Measurements from ENCODE around the gene CDC7. TPM values are rescaled to one million over a fixed set of nuclear protein-coding genes. Genes with fewer than 3 reads are reported as not detected.
A peak's percentile ranks its signal among the peaks of the same experiment; 100 is the strongest.

Gene CDC7
- total and polyA plus RNA-seq, 9 of the 15 experiments (the other 6 are each of a cell fraction or from before 2014, with no cell fraction given) = 22.3 to 66.8 (median 44.2) TPM

DNA sequence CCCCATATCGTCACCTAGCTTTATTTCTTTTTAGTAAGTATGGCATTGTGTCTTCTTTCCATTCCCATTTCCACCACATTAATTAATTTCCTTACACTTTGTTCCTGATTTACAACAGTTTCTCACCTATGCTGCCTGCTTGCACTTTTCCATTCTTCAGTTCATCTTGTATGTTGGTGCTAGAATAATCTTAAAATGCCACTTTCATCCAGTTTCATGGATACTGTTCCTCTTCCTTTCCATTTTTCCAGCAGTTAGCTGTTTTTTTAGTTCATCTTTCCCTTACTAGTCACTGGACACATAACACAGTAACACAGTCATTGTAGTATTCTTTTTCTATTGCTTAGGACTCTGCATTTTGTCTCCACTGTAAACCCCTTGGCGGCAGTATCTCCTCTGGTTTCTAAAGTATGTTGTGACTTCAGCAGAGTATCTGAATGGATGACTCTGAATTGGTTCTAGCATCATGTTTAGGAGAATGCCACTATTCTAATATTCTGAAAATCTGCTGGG lies 2.1 kb downstream of the CDC7 start (continued):
- TF ChIP-seq, protein P1, sequence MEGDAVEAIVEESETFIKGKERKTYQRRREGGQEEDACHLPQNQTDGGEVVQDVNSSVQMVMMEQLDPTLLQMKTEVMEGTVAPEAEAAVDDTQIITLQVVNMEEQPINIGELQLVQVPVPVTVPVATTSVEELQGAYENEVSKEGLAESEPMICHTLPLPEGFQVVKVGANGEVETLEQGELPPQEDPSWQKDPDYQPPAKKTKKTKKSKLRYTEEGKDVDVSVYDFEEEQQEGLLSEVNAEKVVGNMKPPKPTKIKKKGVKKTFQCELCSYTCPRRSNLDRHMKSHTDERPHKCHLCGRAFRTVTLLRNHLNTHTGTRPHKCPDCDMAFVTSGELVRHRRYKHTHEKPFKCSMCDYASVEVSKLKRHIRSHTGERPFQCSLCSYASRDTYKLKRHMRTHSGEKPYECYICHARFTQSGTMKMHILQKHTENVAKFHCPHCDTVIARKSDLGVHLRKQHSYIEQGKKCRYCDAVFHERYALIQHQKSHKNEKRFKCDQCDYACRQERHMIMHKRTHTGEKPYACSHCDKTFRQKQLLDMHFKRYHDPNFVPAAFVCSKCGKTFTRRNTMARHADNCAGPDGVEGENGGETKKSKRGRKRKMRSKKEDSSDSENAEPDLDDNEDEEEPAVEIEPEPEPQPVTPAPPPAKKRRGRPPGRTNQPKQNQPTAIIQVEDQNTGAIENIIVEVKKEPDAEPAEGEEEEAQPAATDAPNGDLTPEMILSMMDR (IDR thresholded peaks at IDR 0.05 in 2 of 3, conservative IDR thresholded peaks at IDR 0.05 in 1 of 3; ENCODE audit: insufficient read depth in 2 of 3, low read depth in 1 of 3, low read length in 3 of 3) = peak; percentile 37 to 59 (median 58); a peak in 4 of 6 replicates
- TF ChIP-seq RBM34 (IDR thresholded peaks at IDR 0.05; ENCODE audit: borderline replicate concordance, insufficient read depth, low read length) (no peak), EZH2 (IDR thresholded peaks at IDR 0.05; ENCODE audit: borderline replicate concordance, low read depth, low read length) (no peak), PTTG1 (tag; IDR thresholded peaks at IDR 0.05; ENCODE audit: low read depth) (no peak), MYBL2 (IDR thresholded peaks at IDR 0.05; ENCODE audit: low read depth) (no peak), MYBL2 (CRISPR knock-in tag; IDR thresholded peaks at IDR 0.05; ENCODE audit: borderline replicate concordance) (no peak), ZNF780A (CRISPR knock-in tag; IDR thresholded peaks at IDR 0.05) (no peak), ZNF165 (CRISPR knock-in tag; IDR thresholded peaks at IDR 0.05; ENCODE audit: borderline replicate concordance) (no peak), FIP1L1 (IDR thresholded peaks at IDR 0.05; ENCODE audit: low read depth, low read length, poor library complexity, severe bottlenecking) (no peak), FOS (IDR thresholded peaks at IDR 0.05; ENCODE audit: extremely low read depth, insufficient read length) (no peak), CAMTA2 (CRISPR knock-in tag; conservative IDR thresholded peaks at IDR 0.05) (no peak), TRIM24 (IDR thresholded peaks at IDR 0.05) (0 out of 4 replicates have a peak, but pooled peaks of 1 of the 2 experiments have one; percentile 19), KLF10 (CRISPR knock-in tag; IDR thresholded peaks at IDR 0.05) (no peak)
- TF ChIP-seq, protein P2, sequence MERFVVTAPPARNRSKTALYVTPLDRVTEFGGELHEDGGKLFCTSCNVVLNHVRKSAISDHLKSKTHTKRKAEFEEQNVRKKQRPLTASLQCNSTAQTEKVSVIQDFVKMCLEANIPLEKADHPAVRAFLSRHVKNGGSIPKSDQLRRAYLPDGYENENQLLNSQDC (CRISPR knock-in tag; IDR thresholded peaks at IDR 0.05) = no peak
- TF ChIP-seq, protein P3, sequence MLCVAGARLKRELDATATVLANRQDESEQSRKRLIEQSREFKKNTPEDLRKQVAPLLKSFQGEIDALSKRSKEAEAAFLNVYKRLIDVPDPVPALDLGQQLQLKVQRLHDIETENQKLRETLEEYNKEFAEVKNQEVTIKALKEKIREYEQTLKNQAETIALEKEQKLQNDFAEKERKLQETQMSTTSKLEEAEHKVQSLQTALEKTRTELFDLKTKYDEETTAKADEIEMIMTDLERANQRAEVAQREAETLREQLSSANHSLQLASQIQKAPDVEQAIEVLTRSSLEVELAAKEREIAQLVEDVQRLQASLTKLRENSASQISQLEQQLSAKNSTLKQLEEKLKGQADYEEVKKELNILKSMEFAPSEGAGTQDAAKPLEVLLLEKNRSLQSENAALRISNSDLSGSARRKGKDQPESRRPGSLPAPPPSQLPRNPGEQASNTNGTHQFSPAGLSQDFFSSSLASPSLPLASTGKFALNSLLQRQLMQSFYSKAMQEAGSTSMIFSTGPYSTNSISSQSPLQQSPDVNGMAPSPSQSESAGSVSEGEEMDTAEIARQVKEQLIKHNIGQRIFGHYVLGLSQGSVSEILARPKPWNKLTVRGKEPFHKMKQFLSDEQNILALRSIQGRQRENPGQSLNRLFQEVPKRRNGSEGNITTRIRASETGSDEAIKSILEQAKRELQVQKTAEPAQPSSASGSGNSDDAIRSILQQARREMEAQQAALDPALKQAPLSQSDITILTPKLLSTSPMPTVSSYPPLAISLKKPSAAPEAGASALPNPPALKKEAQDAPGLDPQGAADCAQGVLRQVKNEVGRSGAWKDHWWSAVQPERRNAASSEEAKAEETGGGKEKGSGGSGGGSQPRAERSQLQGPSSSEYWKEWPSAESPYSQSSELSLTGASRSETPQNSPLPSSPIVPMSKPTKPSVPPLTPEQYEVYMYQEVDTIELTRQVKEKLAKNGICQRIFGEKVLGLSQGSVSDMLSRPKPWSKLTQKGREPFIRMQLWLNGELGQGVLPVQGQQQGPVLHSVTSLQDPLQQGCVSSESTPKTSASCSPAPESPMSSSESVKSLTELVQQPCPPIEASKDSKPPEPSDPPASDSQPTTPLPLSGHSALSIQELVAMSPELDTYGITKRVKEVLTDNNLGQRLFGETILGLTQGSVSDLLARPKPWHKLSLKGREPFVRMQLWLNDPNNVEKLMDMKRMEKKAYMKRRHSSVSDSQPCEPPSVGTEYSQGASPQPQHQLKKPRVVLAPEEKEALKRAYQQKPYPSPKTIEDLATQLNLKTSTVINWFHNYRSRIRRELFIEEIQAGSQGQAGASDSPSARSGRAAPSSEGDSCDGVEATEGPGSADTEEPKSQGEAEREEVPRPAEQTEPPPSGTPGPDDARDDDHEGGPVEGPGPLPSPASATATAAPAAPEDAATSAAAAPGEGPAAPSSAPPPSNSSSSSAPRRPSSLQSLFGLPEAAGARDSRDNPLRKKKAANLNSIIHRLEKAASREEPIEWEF (CRISPR knock-in tag; IDR thresholded peaks at IDR 0.05) = no peak
- TF ChIP-seq, protein P4, sequence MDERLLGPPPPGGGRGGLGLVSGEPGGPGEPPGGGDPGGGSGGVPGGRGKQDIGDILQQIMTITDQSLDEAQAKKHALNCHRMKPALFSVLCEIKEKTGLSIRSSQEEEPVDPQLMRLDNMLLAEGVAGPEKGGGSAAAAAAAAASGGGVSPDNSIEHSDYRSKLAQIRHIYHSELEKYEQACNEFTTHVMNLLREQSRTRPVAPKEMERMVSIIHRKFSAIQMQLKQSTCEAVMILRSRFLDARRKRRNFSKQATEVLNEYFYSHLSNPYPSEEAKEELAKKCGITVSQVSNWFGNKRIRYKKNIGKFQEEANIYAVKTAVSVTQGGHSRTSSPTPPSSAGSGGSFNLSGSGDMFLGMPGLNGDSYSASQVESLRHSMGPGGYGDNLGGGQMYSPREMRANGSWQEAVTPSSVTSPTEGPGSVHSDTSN (CRISPR knock-in tag; IDR thresholded peaks at IDR 0.05; ENCODE audit: low read depth) = no peak
- TF ChIP-seq, protein P4 (tag; conservative IDR thresholded peaks at IDR 0.05; ENCODE audit: low read depth) = no peak
